Lower leg skin (tissue), 3 donors: ENCODE results near the gene CPA1.
"Not testable (repeated sequence)": the region's sequence is repeated elsewhere in the genome, so short reads cannot be mapped to it uniquely, and the experiment has no call there.

Source experiments
- CTCF ChIP-seq, 3 donors: fragments of 450-650 bp; IDR thresholded peaks; one replicate each; pipeline ENCODE4 v1.5.1; 2016; ENCODE audit warnings: antibody characterized with exemption in 3 of 3, mild to moderate bottlenecking in 3 of 3, moderate library complexity in 2 of 3
- POLR2A ChIP-seq, 2 donors: fragments of 450-650 bp; IDR thresholded peaks; one replicate each; pipeline ENCODE4 v1.6.1; 2016 to 2017; ENCODE audit warnings: antibody characterized with exemption in 2 of 2, mild to moderate bottlenecking in 1 of 2, moderate library complexity in 1 of 2

GRCh38 chr7:130376461-130376860, 3.8 kb upstream of the CPA1 start:
- TF ChIP-seq CTCF, POLR2A (IDR thresholded peaks at IDR 0.05): not testable (repeated sequence)
